Right atrium auricular region (tissue), 2 donors: ENCODE results near the gene GTF3C4. TPM values are rescaled to one million over a fixed set of nuclear protein-coding genes. Genes with fewer than 3 reads are reported as not detected.

Experiments used
- DNase-seq: peaks from one replicate; pipeline ENCODE4 v3.0.0-alpha.2; 2019; ENCODE audit warnings: low spot score
- H3K27ac ChIP-seq, 2 donors: fragments of 200-600 bp; sonication (generic); 1 replicate in 1 of 2; 2 replicates in 1 of 2; pipeline ENCODE4 v1.5.1; 2016 to 2019
- H3K27me3 ChIP-seq, 2 donors: fragments of 200-600 bp; sonication (generic); one replicate each; pipeline versions ENCODE4 v1.5.1 to v1.6.0; 2017 to 2019
- H3K36me3 ChIP-seq: fragments of 200-600 bp; sonication (generic); one replicate; pipeline ENCODE4 v1.5.1; 2016
- H3K4me1 ChIP-seq, 2 donors: fragments of 200-600 bp; sonication (generic); one replicate each; pipeline versions ENCODE4 v1.5.1 to v1.6.0; 2017 to 2019
- H3K4me3 ChIP-seq, 2 donors: fragments of 200-600 bp; sonication (generic); 1 replicate in 1 of 2; 2 replicates in 1 of 2; pipeline ENCODE4 v1.5.1; 2017 to 2019; ENCODE audit warnings: mild to moderate bottlenecking in 1 of 2, moderate library complexity in 1 of 2
- H3K9me3 ChIP-seq, 2 donors: fragments of 200-600 bp; sonication (generic); one replicate each; pipeline ENCODE4 v1.5.1; 2019
- CTCF ChIP-seq, 2 donors: fragments of 200-600 bp; sonication (generic); IDR thresholded peaks; one replicate each; pipeline ENCODE4 v1.5.1; 2019; ENCODE audit warnings: antibody characterized with exemption in 2 of 2
- total RNA-seq, 2 donors: library from RNA; depleted of rRNA; stranded (reverse); fragments of >200 nt; gene quantifications; one replicate each; pipeline ENCODE4 v1.1.0, GENCODE V29; 2016

Gene GTF3C4
- total RNA-seq, 2 donors from 2014 or later: 8.6 to 9.1 TPM

DNA sequence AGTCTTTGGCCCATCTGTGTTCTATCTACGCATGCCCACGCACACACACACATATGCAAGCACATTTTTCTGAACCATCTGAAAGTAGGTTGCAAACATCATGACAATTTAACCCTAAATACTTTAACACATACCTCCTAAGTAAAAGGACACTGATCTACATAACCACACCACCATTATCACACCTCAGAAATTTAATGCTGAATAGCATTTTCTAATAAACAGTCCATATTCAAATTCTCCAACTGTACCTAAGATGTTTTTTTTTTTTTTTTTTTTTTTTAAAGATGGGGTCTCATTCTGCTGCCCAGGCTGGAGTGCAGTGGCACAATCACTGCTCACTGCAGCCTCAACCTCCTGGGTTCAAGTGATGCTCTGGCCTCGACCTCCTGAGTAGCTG is 35.9 kb upstream of the GTF3C4 start:
- Histone ChIP-seq H3K27me3 (no peaks in the 10 kb centered on the region), H3K27ac (no peak overlapping the region), H3K4me3 (no peak overlapping the region), H3K9me3 (no peaks in the 10 kb centered on the region), H3K4me1 (no peaks in the 10 kb centered on the region), H3K36me3 (peaks cover 46% of the 10 kb centered on the region)
- no peak for DNase-seq
- no peak for TF ChIP-seq CTCF (IDR thresholded peaks at IDR 0.05)

- Histone ChIP-seq H3K27ac (no peak overlapping the region), H3K4me1 (no peaks in the 10 kb centered on the region), H3K27me3 (no peaks in the 10 kb centered on the region), H3K36me3 (peaks cover 45% of the 10 kb centered on the region), H3K9me3 (no peaks in the 10 kb centered on the region), H3K4me3 (no peak overlapping the region)
- DNase-seq: no peak
- TF ChIP-seq CTCF (IDR thresholded peaks at IDR 0.05): no peak
These were observed 32.9 kb upstream of the GTF3C4 start for GRCh38 chr9:132637351-132637750.

DNA sequence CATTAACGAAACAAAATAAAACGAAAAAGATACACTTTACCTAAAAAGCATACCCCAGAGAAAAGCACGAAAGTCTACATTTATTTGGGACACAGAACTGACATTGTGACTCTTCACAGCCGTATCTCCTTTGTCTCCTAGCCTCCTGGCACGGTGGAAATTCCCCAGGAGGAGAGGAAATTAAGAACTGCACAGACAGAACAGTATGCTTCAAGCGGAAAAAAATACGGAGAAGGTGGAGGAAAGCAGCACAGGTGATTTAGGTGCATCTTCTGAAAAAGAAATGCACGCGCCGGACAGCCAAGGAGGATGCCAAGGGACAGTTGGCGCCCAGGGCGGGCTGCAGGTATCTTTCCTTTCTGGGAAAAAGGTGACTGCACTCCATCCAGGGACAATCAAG is 32.5 kb upstream of the GTF3C4 start:
- no peak overlapping the region for H3K27ac ChIP-seq
- H3K36me3 ChIP-seq: peaks cover 47% of the 10 kb centered on the region
- no peaks in the 10 kb centered on the region for H3K9me3 ChIP-seq
- TF ChIP-seq CTCF (IDR thresholded peaks at IDR 0.05): no peak
- H3K27me3 ChIP-seq: no peaks in the 10 kb centered on the region
- no peak for DNase-seq
- H3K4me1 ChIP-seq: no peaks in the 10 kb centered on the region
- H3K4me3 ChIP-seq: no peak overlapping the region

DNA sequence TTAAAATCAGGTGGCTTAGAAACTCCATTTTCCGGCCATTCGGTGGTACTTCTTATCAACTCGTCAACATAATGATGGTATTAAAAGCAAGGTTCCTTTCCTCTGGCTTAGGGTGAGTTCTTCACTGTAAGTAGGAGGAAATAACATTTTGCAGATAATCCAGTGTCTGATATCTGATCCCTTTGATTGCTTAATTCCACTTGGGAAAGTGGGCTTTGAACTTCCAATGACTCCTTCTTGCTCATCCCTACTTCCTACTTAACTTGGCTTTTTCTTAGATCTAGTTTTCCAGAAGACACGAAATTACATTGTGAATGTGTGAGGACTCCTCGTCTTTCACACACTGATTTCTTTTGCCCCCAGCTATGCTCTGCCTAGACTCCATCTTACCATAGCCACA is 32.0 kb upstream of the GTF3C4 start:
- peaks cover 51% of the 10 kb centered on the region for H3K36me3 ChIP-seq
- no peak overlapping the region for H3K4me3 ChIP-seq
- H3K27ac ChIP-seq: no peak overlapping the region
- no peaks in the 10 kb centered on the region for H3K27me3 ChIP-seq
- no peaks in the 10 kb centered on the region for H3K4me1 ChIP-seq
- no peaks in the 10 kb centered on the region for H3K9me3 ChIP-seq
- no peak for DNase-seq
- no peak for TF ChIP-seq CTCF (IDR thresholded peaks at IDR 0.05)

GRCh38 chr9:132639322-132639721 is 30.9 kb upstream of the GTF3C4 start:
- no peak overlapping the region for H3K4me3 ChIP-seq
- no peaks in the 10 kb centered on the region for H3K9me3 ChIP-seq
- no peak for TF ChIP-seq CTCF (IDR thresholded peaks at IDR 0.05)
- peaks cover 59% of the 10 kb centered on the region for H3K36me3 ChIP-seq
- no peak overlapping the region for H3K27ac ChIP-seq
- H3K27me3 ChIP-seq: no peaks in the 10 kb centered on the region
- no peak for DNase-seq
- H3K4me1 ChIP-seq: no peaks in the 10 kb centered on the region

DNA sequence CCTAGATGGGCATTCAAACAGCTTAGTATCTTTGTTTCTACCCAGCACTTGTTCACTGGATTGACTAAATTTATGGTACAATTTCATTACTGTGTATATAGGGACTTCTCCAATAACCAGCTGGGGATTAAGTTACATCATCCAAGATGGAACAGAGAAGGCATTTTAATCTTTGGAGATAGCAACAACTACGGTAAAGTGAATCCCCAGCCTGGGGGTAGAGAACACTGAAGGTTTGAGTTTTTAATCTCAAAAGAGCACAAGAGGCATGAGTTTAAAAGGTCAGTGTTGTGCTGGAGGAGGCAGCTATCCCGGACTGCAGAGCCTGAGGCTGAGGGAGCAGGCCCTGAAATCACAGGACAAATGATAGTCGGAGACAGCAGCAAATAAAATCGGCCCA is 29.0 kb upstream of the GTF3C4 start:
- Histone ChIP-seq H3K27ac (no peak overlapping the region), H3K27me3 (no peaks in the 10 kb centered on the region), H3K4me3 (no peak overlapping the region), H3K4me1 (no peaks in the 10 kb centered on the region), H3K9me3 (no peaks in the 10 kb centered on the region), H3K36me3 (peaks cover 75% of the 10 kb centered on the region)
- no peak for TF ChIP-seq CTCF (IDR thresholded peaks at IDR 0.05)
- no peak for DNase-seq
